GM23338 (cell line): ENCODE results near the gene DDX39B. TPM values are rescaled to one million over a fixed set of nuclear protein-coding genes. Genes with fewer than 3 reads are reported as not detected.

ENCODE experiments used
- ATAC-seq: fragments of 200-7000 bp; cut with Tn5 transposase; 3 replicates; pipeline ENCODE4 v1.9.1; 2020
- DNase-seq: peaks from one replicate; pipeline ENCODE4 v3.0.0-alpha.2; 2015; ENCODE audit warnings: low spot score
- H2AFZ ChIP-seq: fragments of 200-600 bp; sonication (generic); 2 replicates; pipeline ENCODE4 v1.8.0; 2016; ENCODE audit warnings: antibody characterized with exemption, mild to moderate bottlenecking, moderate library complexity
- H3F3A ChIP-seq: fragments of 200-600 bp; sonication (generic); replicated peaks from 2 replicates; pipeline ENCODE4 v1.8.0; 2017; ENCODE audit warnings: antibody characterized with exemption, mixed run types, low read depth
- H3K27ac ChIP-seq: fragments of 200-600 bp; sonication (generic); 2 replicates; pipeline ENCODE4 v1.6.1; 2016; ENCODE audit warnings: low read depth
- H3K27me3 ChIP-seq: fragments of 200-600 bp; sonication (generic); 2 replicates; pipeline ENCODE4 v1.8.0; 2016; ENCODE audit warnings: mild to moderate bottlenecking, mixed run types, moderate library complexity; ENCODE audit not compliant: insufficient read depth
- H3K36me3 ChIP-seq: fragments of 200-600 bp; sonication (generic); 2 replicates; pipeline ENCODE4 v1.8.0; 2016; ENCODE audit warnings: mild to moderate bottlenecking; ENCODE audit not compliant: insufficient read depth
- H3K4me1 ChIP-seq: fragments of 200-600 bp; sonication (generic); 2 replicates; pipeline ENCODE4 v1.8.0; 2016; ENCODE audit warnings: mild to moderate bottlenecking, moderate library complexity; ENCODE audit not compliant: insufficient read depth
- H3K4me2 ChIP-seq: fragments of 200-600 bp; sonication (generic); 2 replicates; pipeline ENCODE4 v1.7.1; 2017; ENCODE audit warnings: mixed run types
- H3K4me3 ChIP-seq: fragments of 200-600 bp; sonication (generic); 2 replicates; pipeline ENCODE4 v1.6.1; 2016; ENCODE audit warnings: mixed run types
- H3K79me2 ChIP-seq: fragments of 200-600 bp; sonication (generic); replicated peaks from 2 replicates; pipeline ENCODE4 v1.8.0; 2017; ENCODE audit warnings: mild to moderate bottlenecking; ENCODE audit not compliant: insufficient read depth
- H3K9me2 ChIP-seq: fragments of 200-600 bp; sonication (generic); 2 replicates; pipeline ENCODE4 v1.8.0; 2017; ENCODE audit not compliant: insufficient read depth
- H4K20me1 ChIP-seq: fragments of 200-600 bp; sonication (generic); replicated peaks from 2 replicates; pipeline ENCODE4 v1.8.0; 2017; ENCODE audit warnings: mild to moderate bottlenecking; ENCODE audit not compliant: insufficient read depth
- H3K27ac Mint-ChIP-seq: 2 replicates; pipeline ENCODE4 v1.8.0; 2020; ENCODE audit warnings: inconsistent platforms, mild to moderate bottlenecking, moderate library complexity, mixed read lengths
- H3K27me3 Mint-ChIP-seq: 3 replicates; pipeline ENCODE4 v1.8.0; 2022; ENCODE audit warnings: low read depth, mild to moderate bottlenecking, moderate library complexity, mixed read lengths, inconsistent platforms; ENCODE audit not compliant: insufficient read depth, poor library complexity
- H3K36me3 Mint-ChIP-seq: 3 replicates; pipeline ENCODE4 v1.8.0; 2021; ENCODE audit warnings: low read depth, mild to moderate bottlenecking, inconsistent platforms, moderate library complexity, mixed read lengths
- H3K4me1 Mint-ChIP-seq: 3 replicates; pipeline ENCODE4 v1.8.0; 2020; ENCODE audit warnings: mild to moderate bottlenecking, inconsistent platforms, mixed read lengths
- H3K4me3 Mint-ChIP-seq: 3 replicates; pipeline ENCODE4 v1.8.0; 2021; ENCODE audit warnings: moderate library complexity, mild to moderate bottlenecking, inconsistent platforms, mixed read lengths
- H3K9me3 Mint-ChIP-seq: 3 replicates; pipeline ENCODE4 v1.8.0; 2020; ENCODE audit warnings: moderate library complexity, mild to moderate bottlenecking, inconsistent platforms, mixed read lengths
- EZH2phosphoT487 ChIP-seq: fragments of 200-600 bp; sonication (generic); IDR thresholded peaks from one replicate; pipeline ENCODE4 v1.8.1; 2018; ENCODE audit warnings: antibody characterized with exemption; ENCODE audit not compliant: unreplicated experiment
- JUNB ChIP-seq: IDR thresholded peaks from one replicate; pipeline ENCODE4 v1.6.1; 2016; ENCODE audit warnings: antibody characterized with exemption; ENCODE audit not compliant: unreplicated experiment
- REST ChIP-seq: IDR thresholded peaks from one replicate; pipeline ENCODE4 v1.6.1; 2018; ENCODE audit warnings: antibody characterized with exemption; ENCODE audit not compliant: unreplicated experiment
- ZNF331 ChIP-seq: fragments of 250-450 bp; sonication (Bioruptor Pico); IDR thresholded peaks from 2 replicates; pipeline ENCODE4 v1.5.0; 2020; ENCODE audit warnings: low read depth, mild to moderate bottlenecking, moderate library complexity
- ZNF462 ChIP-seq: fragments of 250-450 bp; sonication (Bioruptor Pico); IDR thresholded peaks from 2 replicates; pipeline ENCODE4 v1.5.0; 2020; ENCODE audit warnings: mild to moderate bottlenecking, moderate library complexity
- polyA plus RNA-seq: library from polyadenylated mRNA; unstranded; fragments of >200 nt; fragmentation: Nextera tagmentation; extraction: Ambion mirVana; gene quantifications from 2 replicates; pipeline ENCODE4 v1.2.1, GENCODE V29; 2016
- total RNA-seq: library from RNA; depleted of rRNA; stranded (reverse); fragments of >200 nt; shearing (Covaris generic); gene quantifications from 2 replicates; pipeline ENCODE4 v1.2.3, GENCODE V29; 2014

Gene DDX39B
- total and polyA plus RNA-seq, 2 experiments from 2014 or later: 341 to 849 TPM

GRCh38 chr6:31513456-31514165 is 28.2 kb downstream of the DDX39B start (continued):
- TF ChIP-seq REST (no peak), ZNF462 (no peak)

- Histone ChIP-seq H3K36me3 (no peaks in the 10 kb centered on the region), H3K4me3 (no peak overlapping the region), H3F3A (no peaks in the 10 kb centered on the region), H2AFZ (no peak overlapping the region), H3K4me2 (no peak overlapping the region), H3K9me2 (no peaks in the 10 kb centered on the region), H3K27ac (no peak overlapping the region), H4K20me1 (peaks cover 2% of the 10 kb centered on the region; the same call in 1 of the 2 replicates), H3K4me1 (no peaks in the 10 kb centered on the region), H3K27me3 (no peaks in the 10 kb centered on the region), H3K79me2 (no peaks in the 10 kb centered on the region)
- ATAC-seq: no peak
- Mint-ChIP-seq H3K9me3 (no peaks in the 10 kb centered on the region; the same call in 1 of the 3 replicates), H3K4me3 (no peak overlapping the region), H3K27ac (no peak overlapping the region), H3K36me3 (peaks cover 41% of the 10 kb centered on the region), H3K4me1 (peaks cover 5% of the 10 kb centered on the region; the same call in 2 of the 3 replicates), H3K27me3 (peaks cover 6% of the 10 kb centered on the region)
- DNase-seq: no peak
- TF ChIP-seq ZNF331 (CRISPR knock-in tag): no peak
- TF ChIP-seq EZH2phosphoT487: no peak
- no peak for TF ChIP-seq JUNB
- no peak for TF ChIP-seq ZNF462
These were observed 31.8 kb downstream of the DDX39B start for GRCh38 chr6:31510007-31510406.
